BE2C (cell line): ENCODE measurements around the gene CACNB2.

ENCODE experiments used
- DNase-seq: peaks from one replicate; pipeline ENCODE4 v3.0.0-alpha.2; 2020
- H3K27me3 ChIP-seq: fragments of 250-450 bp; sonication (Bioruptor Pico); 2 replicates; pipeline ENCODE4 v1.5.1; 2020; ENCODE audit warnings: mild to moderate bottlenecking
- H3K36me3 ChIP-seq: fragments of 250-450 bp; sonication (Bioruptor Pico); 2 replicates; pipeline ENCODE4 v1.5.1; 2020; ENCODE audit warnings: mild to moderate bottlenecking
- H3K4me1 ChIP-seq: fragments of 250-450 bp; sonication (Bioruptor Pico); 2 replicates; pipeline ENCODE4 v1.5.1; 2020
- H3K4me3 ChIP-seq: 2 replicates; pipeline ENCODE4 v1.5.1; 2011; ENCODE audit warnings: low read depth, low read length
- H3K9me3 ChIP-seq: fragments of 250-450 bp; sonication (Bioruptor Pico); 2 replicates; pipeline ENCODE4 v1.5.1; 2020
- TF ChIP-seq, protein P1 (sequence below): IDR thresholded peaks from 2 replicates; pipeline ENCODE4 v1.5.1; 2012; ENCODE audit warnings: mild to moderate bottlenecking, low read depth, low read length

CACNB2 gene

DNA sequence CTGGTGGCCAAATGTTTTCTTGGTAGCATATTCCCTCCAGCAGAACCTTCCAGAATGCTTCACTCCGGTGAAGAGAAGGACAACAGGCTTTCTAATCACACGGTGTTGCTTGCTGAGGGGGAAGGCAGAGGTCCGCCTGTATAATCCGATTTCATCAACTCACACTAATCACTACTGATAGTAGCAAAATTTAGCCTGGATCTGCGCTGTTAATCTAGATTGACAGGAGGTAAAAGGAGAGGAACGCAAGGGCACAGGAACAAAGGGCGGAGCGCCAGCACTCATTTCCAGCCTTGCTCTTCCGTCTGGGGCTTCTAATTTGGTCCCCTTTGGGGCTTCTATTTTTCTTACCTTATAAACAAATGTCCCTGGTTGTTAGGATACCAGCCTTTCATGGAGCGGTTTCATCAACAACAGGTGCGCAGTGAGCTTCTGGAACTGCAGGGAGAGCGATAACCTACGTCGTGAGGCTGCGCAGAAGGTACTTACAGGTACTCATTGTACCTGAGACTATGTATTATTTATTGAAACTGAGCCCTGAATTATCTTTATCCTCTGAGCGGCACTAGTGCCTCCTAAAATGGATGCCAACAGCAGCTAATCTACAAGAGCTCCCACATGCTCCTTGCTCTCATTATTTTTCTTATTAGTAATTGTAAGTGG, 150.6 kb downstream of the CACNB2 start:
- Histone ChIP-seq H3K36me3 (no peaks in the 10 kb centered on the region), H3K4me1 (no peaks in the 10 kb centered on the region), H3K4me3 (no peak overlapping the region), H3K27me3 (no peaks in the 10 kb centered on the region), H3K9me3 (no peaks in the 10 kb centered on the region)
- no peak for DNase-seq
- TF ChIP-seq, protein P1, sequence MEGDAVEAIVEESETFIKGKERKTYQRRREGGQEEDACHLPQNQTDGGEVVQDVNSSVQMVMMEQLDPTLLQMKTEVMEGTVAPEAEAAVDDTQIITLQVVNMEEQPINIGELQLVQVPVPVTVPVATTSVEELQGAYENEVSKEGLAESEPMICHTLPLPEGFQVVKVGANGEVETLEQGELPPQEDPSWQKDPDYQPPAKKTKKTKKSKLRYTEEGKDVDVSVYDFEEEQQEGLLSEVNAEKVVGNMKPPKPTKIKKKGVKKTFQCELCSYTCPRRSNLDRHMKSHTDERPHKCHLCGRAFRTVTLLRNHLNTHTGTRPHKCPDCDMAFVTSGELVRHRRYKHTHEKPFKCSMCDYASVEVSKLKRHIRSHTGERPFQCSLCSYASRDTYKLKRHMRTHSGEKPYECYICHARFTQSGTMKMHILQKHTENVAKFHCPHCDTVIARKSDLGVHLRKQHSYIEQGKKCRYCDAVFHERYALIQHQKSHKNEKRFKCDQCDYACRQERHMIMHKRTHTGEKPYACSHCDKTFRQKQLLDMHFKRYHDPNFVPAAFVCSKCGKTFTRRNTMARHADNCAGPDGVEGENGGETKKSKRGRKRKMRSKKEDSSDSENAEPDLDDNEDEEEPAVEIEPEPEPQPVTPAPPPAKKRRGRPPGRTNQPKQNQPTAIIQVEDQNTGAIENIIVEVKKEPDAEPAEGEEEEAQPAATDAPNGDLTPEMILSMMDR: no peak

DNA sequence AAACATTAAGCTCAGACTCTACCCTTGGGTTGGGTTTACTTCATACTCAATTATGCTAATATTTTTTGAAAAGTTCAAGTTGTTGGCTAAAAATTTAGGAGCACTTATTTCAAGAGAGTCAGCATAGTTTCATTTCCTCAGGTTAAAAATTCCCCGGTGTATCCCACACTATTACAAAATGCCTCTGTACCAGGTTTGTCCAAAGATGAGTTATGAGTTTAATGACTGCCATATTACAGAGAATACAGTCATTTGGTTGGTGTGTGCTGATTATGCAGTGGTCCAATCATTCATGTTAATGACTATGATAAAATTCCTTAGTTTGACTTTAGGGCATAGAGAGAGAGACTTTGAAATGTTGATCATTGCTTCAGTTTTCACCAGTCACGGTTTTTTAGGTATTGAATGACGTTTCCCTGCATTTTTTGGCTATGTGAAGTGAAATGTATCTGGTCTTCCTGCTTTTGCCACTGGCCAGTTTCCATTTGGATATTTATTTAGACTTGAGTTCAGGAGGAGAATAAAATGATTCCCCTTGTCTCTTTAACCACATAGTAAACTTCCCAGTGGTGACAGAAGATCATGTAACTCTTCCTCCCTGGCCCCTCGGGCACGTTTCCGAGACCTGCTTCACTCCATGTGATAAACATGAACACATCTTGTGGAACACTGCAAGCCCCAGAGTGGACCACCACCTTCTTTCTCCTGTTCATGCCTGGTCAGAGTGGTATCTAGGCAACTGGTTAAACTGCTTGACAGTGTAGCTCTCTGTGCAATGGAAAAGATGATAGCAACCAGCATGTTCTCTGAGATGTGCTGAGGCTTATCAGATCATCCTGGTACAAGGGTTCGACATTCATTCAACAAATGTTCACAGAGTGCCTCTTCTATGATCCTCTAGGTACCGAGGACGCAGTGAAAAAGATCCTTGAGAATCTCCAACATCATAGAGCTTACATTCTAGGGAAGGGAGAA, 153.6 kb downstream of the CACNB2 start:
- Histone ChIP-seq H3K36me3 (no peaks in the 10 kb centered on the region), H3K4me1 (no peaks in the 10 kb centered on the region), H3K4me3 (no peak overlapping the region), H3K9me3 (no peaks in the 10 kb centered on the region), H3K27me3 (peaks cover 6% of the 10 kb centered on the region; the same call in 1 of the 2 replicates)
- DNase-seq: no peak
- TF ChIP-seq, protein P1: no peak

DNA sequence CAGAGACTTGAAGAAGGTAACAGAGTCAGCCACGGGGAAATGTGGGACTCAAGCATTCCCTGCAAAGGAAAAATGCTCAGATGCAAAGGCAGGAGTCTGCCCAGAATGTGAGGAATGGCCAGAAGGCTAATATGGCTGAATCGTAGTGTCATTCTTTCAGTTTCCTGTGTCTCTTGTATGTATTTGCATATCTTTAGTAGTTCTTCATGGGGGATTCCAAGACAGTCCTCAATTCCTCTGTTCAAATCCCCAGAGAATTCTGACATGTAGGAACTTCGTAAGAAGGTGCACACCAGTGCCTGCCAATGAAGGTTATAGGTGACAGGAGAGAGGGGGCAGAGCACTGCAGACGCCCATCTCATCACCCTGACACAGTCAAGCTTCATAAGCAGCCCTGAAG, 154.4 kb downstream of the CACNB2 start:
- H3K27me3 ChIP-seq: peaks cover 6% of the 10 kb centered on the region; the same call in 1 of the 2 replicates
- no peak for DNase-seq
- TF ChIP-seq, protein P1: no peak
- no peaks in the 10 kb centered on the region for H3K36me3 ChIP-seq
- no peak overlapping the region for H3K4me3 ChIP-seq
- H3K4me1 ChIP-seq: no peaks in the 10 kb centered on the region
- H3K9me3 ChIP-seq: no peaks in the 10 kb centered on the region

DNA sequence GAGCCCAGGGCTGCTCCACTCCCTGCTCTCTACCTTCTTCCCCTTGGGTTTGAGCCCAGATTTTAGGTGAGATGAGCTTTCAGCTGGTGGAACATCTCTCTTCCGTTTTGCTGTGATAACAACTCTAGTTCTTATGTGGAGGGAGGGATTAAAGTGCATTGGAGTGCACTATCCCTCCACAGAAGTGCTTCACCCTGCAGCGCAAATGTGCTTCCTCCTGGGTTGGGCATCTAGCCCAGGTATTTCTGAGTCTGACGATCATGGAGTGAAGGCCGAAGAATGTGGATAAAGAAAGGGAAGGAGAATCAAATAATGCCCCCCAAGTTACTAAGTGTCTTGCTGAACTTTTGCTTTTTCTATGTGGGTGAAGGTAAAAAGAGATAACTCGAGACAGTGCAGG, 157.4 kb downstream of the CACNB2 start:
- TF ChIP-seq, protein P1: no peak
- DNase-seq: no peak
- no peaks in the 10 kb centered on the region for H3K36me3 ChIP-seq
- no peak overlapping the region for H3K4me3 ChIP-seq
- no peaks in the 10 kb centered on the region for H3K9me3 ChIP-seq
- peaks cover 6% of the 10 kb centered on the region; the same call in 1 of the 2 replicates for H3K27me3 ChIP-seq
- no peaks in the 10 kb centered on the region for H3K4me1 ChIP-seq

DNA sequence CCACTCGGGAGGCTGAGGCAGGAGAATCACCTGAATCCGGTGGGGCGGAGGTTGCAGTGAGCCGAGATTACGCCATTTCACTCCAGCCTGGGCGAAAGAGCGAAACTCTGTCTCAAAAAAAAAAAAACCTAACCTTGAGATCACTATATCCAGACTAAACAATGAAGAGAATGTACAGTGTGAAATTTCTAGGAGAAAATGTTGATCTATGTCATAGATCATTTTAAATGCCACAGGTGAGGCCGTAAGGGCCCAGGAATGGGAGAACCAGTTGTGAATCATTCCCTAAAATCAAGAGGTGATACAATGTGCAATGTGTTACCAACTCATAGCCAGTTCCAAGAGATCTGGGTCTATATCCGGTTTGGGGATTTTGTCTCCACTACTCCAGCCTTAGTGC, 158.0 kb downstream of the CACNB2 start:
- Histone ChIP-seq H3K4me3 (no peak overlapping the region), H3K27me3 (peaks cover 6% of the 10 kb centered on the region; the same call in 1 of the 2 replicates), H3K9me3 (no peaks in the 10 kb centered on the region), H3K36me3 (no peaks in the 10 kb centered on the region), H3K4me1 (no peaks in the 10 kb centered on the region)
- DNase-seq: no peak
- TF ChIP-seq, protein P1: no peak
